GM18526 (cell line): Measurements from ENCODE around the gene PLEKHA6.

Source experiments
- POLR2A ChIP-seq: IDR thresholded peaks from 3 replicates; pipeline ENCODE4 v1.6.1; 2011; ENCODE audit not compliant: insufficient read length; ENCODE audit errors: extremely low read depth

The PLEKHA6 gene

DNA sequence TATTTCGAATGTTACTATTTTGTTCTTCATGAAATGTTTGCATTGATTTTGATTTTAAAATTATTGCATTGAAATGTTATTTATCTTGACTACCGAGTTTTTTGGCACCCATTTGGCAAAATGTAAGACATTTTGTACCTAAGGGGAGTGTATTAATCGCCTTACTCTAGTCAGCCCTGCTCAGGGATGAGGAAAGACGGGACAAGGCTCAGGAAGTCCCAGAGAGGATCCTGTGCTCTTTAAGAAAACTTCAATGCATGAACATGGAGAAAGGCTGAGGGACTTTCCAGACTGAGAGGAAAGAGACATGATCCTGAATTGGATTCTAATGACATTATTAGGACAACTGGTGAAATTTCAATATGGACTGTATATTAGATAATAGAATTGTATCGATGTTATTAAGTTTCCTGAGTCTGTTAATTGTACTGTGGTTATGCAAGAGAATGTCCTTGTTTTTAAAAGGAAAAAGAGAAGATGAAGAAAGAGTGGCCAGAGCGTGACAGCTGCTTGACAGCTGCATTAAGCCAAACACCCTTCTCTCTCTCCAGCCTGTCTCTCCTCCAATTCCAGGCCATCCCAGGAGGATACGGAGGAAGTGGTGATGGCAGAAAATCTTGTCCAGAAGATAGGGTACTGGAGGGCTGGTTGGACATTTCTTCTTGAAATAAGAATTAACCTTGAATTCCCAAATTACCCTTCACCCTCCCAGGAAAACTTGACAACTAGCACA lies 66.0 kb downstream of the PLEKHA6 start:
- TF ChIP-seq POLR2A: no peak

DNA sequence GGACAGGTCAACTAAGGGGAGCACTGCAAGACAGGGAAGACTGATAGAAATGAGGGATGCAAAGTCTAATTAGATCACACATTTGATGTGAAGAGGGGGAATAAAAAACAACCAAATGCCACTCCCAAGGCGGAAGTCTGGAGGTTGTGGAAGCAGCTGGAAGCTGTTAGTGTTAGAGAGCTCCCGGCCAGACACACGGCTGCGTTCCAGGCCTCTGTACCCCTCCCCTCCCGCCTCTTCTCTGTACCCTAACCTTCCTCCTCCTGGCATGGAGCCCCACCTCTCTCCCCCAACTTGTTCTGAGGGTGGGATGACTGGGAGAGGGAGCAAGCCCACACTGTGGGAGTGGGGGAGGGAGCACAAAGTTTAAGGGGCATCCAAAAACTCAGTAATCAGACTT lies 67.0 kb downstream of the PLEKHA6 start:
- no peak for TF ChIP-seq POLR2A

DNA sequence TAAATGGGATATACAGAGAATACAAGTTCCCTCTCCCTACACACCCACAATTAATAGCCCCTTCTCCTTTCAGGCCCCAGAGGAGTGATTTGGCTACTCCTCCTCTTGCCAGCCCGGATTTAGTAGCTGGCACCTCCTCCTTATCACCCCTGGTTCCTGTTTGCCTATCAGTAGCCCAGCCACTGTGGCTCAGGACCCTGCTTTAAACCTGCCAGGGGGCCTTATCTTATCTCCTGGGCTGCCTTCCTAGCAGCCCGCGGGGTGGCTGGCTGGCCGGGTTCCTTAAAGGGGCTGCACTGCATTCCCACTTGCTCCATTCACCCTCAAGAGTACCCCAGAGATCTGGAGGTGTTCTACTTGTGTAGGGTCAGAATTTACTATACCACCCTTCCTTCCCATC lies 70.4 kb downstream of the PLEKHA6 start:
- TF ChIP-seq POLR2A: no peak

DNA sequence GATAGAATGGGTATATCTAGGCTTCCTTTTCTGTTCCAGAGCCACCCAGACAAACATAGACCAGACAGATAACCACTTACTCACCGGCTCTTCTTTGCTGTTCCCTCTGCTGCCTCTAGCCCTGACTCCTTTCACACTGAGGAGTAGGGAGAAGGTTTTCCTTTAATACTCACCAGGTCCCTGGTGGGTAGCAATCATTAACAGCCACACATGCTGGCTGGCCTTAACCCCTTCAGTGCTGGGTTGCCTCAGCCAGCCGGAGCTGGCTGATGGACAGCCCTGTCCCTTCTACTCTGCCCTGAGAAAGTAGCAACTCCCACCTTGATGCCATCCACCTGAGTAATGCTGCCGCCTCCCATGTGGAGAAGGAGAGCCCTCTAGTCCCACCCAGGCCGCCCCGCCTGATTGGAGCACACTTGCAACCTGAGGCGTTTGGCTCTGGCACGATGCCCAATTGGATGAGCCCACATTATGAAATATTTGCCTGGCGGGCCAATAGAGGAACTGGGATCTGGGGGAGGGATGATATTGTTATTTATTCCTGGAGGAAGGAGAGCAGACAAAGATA lies 71.6 kb downstream of the PLEKHA6 start:
- TF ChIP-seq POLR2A: no peak

DNA sequence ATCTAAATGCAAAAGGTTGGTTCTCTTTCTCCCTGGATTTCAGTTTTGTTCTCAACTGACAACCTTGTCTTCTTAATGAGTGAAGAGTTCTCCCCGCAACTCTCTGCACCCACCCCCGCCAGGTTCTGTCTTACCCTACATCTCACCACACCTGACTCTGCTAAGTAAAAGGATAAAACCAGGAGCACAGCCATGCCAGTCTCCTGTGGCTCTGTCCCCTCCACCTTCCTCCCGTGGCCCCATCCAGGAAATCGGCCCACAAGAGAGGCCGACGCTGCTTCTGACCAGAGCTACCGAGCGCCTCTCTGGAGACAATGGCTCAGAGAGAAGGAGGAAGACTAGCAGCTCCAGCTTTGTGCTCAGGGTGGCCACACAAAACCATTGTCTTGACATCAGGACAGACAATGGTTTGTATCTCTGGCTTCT lies 72.2 kb downstream of the PLEKHA6 start:
- TF ChIP-seq POLR2A: no peak

DNA sequence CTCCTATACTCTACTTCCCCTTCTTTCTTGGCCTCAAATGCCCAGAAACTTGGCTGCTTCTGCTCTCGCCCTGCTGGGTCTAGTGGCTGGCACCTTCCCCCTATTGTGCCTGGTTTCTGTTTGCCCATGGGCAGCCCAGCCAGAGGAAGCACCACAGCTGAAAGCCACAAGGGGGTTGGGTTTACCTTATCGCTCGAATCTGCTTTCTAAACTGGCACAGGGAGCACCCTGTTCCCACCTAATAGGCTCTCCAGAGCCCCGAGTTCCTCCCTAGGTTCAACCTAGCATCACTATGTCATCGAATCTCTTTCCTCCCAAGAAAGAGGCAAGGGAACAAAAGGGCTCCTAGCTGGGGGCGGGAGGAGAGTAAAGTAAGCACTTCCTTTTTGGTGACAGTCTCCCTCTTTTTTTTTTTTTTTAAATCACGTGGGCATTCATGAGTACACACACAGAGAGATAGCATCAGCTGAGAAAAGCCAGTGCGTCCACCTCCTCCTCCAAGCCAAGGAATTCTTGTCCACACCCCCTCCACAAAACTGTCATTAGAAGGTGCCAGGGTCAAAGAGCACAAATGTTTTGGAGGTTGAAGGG lies 72.8 kb downstream of the PLEKHA6 start:
- no peak for TF ChIP-seq POLR2A

DNA sequence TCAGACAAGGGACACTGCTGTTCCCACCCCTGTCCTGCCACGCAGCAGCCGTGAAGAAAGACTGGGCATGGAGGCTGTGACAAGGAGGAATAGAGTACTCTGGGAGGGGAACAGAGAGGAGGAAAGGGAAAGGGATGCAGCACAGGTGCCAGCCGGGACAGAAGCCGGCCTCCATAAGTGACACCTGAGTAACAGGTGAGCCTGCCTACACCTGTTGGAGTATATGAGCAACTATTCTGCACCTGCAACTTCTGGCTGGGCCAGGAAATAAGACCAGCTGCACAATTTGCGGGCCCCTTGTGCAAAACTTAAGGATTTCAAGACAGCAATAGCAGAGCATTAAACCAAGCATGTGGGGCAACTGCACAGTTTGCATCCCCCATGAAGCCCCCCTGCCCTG lies 73.4 kb downstream of the PLEKHA6 start:
- no peak for TF ChIP-seq POLR2A

DNA sequence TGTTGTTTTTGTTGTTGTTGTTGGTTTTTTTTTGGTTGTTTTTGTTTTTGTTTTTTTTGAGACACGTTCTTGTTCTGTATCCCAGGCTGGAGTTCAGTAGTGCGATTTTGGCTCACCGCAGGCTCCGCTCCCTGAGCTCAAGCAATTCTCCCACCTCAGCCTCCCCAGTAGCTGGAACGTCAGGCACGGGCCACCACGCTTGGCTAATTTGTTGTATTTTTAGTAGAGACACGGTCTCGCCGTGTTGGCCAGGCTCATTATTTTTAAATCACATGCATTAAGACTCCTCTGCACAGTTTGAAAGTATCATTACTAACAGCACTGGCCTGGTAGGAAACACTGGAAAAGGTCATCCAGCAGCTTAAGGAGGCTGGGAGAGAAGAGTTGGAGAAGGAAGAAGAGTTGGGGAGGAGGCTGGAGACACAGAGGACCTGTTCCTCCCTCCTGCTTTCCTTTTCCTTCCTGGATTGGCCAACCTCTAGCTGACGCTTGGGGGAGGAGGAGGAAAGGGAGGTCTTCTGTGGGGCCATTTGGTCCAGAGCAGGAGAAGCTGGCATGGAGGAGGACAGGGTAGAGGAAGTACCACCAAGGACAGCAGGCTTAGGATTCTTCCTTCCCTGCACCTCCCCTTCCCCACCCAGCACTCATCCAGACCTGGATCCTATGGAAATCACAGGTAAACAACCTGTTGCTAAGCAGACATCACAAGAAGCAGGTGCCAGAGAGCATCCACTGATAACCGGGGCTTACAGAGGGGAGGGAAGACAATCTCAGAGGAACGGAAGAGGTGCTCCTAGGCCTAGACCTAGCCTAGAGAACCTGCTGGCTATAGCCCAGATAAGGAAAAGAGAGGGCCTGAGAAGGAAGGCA lies 74.1 kb downstream of the PLEKHA6 start:
- no peak for TF ChIP-seq POLR2A

DNA sequence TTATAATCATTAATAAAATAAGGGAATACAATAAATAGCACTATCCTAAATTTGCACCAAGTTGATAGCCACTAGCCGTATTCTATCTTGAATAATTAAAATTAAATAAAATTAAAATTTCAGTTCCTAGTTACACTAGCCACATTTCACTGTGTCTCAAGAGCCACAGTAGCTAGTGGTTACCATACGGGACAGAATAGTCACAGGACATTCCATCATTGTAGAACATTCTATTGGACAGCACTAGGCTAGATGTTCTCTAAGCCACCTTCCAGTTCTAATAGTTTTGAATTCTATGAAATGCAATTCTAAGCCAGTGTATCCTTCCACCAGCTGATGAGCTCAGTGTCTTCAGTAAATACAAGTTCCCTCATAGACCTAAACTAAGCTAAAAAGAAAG lies 74.8 kb downstream of the PLEKHA6 start:
- TF ChIP-seq POLR2A: no peak

DNA sequence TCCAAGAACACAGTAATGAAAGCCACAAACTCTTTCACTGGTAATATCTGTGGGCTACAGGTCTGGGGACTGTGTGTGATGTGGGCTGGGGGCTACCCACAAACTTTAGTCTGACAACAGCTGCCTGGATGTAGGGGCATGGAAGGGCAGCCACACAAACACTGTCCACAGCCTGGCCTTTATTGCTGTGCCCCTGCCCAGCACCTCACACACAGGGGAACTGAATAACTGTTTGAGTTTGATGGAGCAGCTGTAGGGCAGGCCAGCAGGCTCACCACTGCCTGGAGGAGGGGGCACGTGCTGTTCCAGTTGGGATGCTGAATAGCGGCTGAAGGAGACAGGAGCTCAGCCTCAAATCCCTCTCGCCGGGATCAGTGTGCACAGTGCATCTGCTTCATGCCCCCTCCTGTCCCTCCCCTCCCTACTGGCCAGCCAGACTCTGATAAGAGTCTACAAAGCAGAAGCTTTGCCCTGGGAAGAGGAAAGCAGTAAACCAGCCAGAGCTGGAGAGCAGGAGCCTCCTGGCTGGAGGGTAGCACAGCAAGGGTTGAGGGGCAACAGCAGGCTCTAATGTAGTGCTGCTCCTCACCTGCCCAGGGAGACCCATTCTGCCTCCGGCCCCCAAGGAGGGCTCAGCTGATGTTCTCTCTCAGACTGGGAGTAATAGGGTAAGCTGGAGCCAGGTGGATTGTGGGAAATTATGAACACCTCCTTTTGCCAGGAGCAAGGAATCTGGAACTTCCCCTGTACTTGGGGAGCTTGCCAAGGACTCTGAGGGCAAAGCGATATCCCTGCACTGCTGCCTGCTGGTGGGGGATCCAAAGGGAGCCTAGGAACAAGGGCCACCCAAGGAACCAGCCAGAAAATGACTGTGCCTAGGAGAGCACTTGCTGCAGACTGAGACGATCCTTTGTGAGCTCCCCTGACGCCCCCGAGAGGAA lies 75.7 kb downstream of the PLEKHA6 start:
- no peak for TF ChIP-seq POLR2A

DNA sequence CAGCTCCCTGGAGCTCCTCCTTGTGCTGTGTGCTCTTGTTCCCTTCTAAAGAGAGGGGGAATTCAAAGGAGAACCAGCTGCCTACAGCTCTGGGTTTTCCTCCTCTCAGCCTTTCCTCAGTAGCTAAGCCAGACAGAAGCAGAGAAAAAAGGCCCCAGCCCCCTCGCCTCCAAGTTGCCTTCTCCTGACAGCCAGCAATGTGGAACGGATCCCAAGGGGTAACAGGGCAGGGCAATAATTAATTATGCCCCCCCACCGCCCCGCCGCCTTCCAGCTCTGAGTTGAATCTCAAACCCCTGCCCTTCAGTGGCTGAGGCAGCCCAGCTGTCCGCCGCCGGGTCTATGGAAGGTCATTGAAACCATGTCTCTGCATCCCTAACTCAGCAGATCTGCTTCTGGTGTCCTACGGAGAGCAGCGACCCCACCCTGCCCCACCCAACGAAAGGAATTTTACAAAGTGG lies 76.9 kb downstream of the PLEKHA6 start:
- no peak for TF ChIP-seq POLR2A

DNA sequence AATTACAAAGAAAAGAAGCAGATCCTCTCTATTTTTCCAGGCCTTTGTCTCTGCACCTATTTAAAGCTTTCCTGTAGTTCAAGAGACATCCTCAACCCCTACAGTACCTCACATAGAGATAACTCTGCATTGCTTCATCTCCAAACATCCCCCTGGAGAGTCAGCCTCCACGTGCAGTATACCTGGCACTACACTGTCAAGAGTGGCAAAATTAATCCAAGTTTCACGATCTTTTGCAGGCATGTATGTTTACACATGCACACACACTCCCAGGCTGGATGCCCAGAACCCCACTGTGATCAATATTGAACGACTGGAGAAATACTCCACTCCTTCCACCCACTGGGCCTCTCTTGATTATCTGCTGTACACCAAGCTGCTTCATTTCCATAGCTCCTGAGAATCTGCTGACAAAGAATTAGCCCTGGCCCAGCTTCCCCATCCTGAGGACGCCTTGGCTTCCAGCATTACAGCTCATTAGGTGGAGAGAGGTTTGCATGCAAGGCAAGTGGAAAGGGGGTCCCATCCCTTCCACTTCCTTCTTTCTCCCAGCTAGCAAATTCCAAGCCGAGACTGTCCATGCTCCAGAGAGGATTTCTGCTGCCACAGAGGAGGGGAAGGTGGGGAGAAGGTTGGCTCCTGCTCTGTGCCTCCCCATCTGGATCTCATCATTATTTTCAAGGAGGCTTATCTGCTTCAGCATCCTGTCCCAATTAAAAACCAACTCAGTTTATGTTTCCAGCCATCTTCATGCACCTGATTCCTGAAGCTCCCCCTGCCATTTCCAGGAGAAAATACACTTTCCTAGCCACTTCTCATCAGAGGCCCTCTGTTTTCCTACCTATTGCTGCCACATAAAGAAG lies 79.4 kb downstream of the PLEKHA6 start:
- no peak for TF ChIP-seq POLR2A

DNA sequence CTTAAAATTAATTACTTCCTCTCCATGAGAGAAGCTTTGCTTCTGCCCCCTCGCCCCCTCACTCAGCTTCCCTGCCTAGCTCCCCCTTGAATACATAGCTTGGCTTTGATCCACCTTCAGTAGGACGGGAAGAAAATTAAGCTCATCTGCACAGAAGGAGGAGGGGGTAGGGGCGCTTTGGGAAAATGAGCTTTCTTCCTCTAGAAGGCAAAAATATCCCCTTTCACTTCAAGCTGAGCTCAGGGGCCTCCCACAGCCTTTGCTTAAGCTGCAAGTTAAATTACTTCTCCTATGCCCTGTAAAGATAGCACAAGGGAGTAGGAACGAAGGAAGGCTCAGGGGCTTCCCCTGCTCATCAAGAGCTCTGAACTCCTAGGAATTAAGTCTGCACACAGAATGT lies 80.8 kb downstream of the PLEKHA6 start:
- no peak for TF ChIP-seq POLR2A

DNA sequence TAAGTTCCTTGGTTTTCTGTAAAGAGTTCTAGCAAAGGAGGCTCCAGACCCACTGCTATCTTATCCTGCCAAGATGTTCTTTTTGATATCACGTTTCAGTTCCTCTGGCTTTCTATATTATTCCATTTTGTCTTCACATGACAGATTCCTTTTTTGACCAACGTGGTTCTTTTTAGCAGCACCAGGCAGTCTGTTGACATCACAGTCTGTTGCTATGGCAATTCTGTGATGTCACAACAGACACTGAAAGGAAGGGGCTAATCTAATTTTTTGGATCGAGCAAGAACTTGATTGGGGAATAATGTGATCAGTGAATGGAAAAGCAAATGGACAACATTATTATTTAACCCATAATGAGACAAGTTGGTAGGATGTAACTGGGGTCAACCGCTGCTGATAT lies 81.5 kb downstream of the PLEKHA6 start:
- no peak for TF ChIP-seq POLR2A
